DMS114 treated with DMSO at 0.1 percent for 48 hours (cell line): ENCODE measurements around the gene AQP7.
A peak's percentile ranks its signal among the peaks of the same experiment; 100 is the strongest.
"Not testable (repeated sequence)": the region's sequence is repeated elsewhere in the genome, so short reads cannot be mapped to it uniquely, and the experiment has no call there.

Experiments
- DNase-seq: peaks from one replicate; lab custom pipeline; 2025; ENCODE audit not compliant: unreplicated experiment; lab: John Stamatoyannopoulos, UW

Gene AQP7

DNA sequence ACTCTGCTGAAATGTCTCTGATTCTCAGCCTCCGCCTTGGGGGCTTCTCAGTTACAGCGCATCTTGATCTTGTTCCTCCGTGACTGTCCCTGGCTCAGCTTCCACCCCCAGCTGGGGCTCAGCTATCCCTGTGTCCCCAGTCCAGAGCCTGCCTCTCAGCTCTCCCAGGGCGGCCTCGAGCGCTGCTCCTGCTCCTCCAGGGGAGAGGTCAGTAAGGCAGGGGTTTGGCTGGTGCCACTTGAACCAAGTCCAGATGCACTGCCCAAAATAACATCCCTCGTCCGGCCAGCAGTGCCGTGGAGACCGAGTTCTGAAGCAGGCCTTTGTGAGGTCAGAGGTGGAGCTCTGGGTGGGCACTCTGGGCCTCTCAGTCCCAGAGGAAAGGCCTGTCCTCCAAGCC lies at the start of gene AQP7:
Gene AQP7, minus strand, starts transcription at position 198 of the 400 bp plus-strand sequence. CDS start 1,306 bp downstream, outside the sequence.
- DNase-seq, result not testable (repeated sequence)

DNA sequence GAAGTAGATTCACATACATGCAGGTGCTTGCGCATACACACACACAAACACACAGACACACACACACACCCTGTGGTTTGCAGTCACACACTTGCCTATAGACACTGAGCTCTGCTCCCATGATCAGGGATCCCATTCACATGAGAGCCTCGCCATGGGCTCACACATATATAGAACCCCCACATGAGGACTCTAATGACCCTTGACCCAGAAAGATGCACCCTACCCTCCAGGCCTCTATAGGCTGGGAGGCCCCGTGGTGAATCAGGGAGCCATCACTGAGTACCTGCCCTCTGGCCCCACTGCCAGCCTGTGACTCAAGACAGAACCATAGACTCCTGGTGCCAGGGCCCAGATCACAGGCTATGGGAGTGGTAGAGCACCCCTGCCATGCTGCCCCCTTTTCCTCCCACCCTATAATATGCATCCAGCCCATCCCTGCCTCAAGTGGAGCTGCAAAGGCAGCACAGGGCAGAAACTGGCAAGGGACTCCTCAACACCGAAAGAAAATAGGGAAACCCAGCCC lies 48.3 kb upstream of the AQP7 start:
- DNase-seq, result no peak

DNA sequence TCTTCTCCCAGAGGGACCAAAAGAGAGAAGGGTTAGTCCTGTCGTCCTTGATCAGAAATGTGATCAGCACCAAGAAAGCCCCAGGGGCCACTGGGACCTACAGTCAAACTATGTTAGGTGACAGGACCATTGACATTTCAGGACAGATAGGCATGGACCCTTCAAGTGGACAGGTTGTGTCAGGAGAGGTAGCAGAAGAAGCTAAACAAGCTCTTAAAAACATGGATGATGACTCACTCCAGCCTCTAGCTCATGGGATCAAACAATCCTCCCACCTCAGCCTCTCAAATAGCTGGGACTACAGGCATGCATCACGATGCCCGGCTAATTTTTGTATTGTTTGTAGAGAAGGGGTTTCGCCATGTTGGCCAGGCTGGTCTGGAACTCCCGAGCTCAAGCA lies 47.3 kb upstream of the AQP7 start:
- no peak for DNase-seq

DNA sequence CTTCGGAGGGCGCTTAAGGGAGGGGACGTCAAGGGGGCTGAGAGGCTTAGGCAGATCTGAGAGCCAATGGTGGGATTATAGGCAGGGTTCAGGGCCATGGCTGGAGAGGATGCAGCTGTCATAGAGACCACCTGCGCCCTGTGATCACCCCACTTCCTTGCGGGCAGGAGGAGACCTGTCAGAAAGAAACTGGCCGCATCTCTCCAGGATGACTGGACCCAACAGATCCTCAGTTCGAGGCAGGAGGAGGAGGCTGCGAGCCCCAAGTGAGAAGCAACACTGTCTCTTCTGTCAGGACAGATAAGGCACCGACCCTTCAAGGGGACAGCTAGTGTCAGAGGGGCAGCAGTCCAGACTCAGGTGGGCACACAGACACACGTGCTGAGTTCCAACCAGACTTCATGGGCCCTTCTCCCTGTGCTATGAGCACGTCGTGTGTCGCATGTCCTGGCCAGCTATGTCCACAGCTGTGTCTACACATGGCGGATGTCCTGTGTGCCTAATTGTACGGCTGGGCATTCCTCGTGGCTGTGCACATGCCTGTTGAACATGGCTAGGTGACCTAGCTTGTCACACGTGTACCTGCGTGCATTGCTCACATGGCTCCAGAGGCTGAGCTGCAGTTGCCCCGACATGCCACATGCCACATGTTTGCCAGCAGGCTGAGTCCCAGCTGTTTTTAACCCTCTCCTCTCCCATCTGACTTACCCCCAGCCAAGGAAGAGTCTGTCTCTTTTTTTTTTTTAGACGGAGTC lies 45.6 kb upstream of the AQP7 start:
- DNase-seq, result no peak

DNA sequence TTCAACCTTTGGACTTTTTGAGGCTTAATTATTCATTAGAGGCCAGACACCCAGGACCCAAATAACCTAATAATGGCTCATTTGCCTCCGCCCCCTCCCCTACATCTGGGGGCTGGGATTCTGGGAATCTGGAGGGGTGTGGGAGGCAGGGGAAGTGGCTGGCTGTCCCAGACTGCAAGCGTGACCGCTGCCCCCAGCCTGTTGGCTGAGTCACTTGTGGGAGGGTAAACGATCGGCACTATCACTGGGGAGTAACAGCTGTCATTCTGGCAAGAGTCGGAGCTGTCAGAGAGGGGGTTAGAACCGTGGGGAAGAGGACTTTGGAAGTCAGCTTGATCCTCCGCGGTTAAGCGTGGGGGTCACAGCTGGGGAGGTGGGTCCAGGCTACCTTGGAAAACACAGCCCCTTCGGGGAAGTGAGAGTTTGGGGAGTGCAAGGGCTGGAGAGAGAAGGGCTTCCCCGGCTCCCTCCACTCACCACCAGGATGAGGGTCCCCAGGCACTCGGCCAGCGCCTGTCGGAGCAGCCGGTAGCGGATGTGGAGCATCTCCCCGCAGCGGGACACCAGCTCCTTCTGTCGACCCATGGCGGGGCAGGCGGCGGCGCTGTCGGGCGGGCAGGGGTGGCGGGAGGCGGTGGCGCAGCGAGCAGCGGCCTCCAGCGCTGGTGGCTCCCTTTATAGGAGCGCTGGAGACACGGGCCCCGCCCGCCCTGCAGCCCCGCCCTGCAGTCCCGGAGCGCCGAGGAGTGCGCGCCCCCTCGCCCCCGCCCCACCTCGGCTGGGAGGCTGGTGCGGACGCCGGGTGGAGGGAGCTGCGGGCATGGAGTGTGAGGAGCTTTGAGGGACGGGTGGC lies 44.8 kb upstream of the AQP7 start, which contains the start of gene AQP3:
Gene AQP3, minus strand, starts transcription at position 648 of the 853 bp plus-strand sequence. Its CDS starts 63 bp downstream, at position 585.
- DNase-seq, result peak; percentile 6

DNA sequence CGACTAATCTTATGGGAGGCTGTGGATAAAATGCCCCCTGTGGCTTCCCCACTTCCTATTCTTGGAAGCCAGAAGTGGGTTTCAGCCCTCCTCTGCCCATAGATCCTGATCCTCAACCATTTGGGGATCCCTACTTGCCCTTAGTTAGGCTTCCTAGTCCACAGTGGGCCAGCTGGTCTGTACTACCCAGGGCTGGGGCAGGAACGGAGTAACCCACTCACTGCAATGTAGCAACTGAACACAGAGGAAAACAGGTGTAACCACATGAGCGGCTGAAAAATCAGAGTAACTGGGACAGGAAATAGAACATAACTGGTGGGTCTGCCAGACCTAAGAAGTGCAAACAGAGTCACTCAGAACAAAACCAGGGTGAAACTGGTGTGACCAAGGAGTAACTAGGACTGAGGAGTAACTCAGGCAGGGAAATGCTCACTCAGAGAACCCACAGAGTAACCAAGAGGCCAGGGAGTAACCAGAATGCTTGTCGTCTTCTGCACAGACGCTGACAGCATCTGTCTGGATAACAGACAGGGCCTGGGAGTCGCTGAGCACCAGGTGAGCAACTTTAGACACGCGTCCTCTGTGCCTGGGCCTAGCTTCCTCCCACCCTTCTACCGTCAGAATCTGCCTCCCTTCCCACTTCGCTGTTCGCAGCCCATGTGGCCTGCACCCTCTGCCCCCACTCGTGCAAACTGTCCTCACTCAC lies 44.0 kb upstream of the AQP7 start:
- DNase-seq, result no peak

DNA sequence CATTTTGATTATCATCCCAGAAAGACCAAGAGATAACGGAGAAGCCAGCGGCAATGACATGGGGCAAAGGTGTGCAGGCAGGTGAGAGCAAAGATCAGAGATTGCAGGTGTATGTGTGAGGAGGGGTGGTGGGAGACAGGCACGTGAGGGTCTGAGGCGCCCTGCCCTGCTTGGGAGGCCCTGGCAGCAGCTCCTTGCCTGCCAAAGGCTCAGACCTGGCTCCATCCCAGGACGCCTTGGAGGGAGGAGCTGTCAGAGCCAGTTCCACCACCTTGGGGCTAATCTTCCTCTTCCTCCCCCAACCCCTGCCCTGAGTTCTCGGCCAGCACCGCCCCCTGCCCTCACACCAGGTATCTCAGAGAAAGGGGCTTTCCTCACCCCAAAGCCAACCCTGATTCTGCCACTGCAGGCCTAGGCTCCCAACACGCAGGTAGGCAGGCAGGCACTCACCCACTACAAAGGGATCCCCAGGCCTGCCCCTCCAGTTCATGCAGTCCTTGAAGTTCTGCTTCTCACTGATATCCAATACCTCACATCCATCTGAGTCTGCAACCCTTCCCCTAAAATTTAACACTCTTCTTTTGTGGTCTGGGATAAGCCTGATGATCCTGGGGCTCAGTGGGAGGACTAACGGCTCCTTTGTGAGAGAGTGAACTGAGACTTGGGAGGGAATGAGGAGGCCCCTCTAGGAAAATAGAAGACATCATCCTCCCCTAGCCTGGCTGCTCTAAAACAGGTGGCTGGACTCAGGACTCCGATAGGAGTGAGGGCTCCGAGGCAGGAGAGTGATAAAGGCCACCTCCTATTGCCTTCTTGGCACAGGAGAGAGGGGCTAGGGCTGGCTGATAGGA lies 43.2 kb upstream of the AQP7 start:
- no peak for DNase-seq

DNA sequence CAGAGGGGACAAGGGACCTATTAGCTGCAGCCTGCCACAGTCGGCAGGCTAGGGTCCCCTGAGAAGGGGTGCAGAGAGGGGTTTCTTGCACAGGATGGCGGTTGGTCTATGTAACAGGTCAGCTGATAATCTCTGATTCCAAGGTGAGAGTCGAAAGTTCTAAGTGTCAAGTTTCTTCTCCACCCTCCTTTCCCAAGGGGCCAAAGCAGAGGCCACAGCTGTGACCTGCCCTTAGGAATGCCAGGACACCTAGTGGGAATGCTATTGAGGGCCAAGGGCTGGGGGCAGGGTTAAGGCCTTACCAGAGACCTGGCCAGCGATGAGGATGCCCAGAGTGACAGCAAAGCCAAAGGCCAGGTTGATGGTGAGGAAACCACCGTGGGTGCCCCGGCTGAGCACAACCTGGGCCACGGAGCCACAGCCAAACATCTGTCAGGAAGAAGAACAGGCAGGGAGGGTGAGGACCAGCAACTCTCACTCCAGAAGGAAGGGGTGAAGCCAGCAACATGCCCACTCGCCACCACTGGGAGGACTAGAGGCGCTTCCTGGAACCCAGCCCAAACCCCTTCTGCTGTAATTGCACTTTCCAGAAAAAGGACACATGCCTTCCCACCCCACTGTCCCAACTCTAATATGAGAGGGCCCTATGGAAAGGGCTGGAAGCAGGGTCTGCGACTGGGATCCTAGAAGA lies 41.2 kb upstream of the AQP7 start:
- no peak for DNase-seq

DNA sequence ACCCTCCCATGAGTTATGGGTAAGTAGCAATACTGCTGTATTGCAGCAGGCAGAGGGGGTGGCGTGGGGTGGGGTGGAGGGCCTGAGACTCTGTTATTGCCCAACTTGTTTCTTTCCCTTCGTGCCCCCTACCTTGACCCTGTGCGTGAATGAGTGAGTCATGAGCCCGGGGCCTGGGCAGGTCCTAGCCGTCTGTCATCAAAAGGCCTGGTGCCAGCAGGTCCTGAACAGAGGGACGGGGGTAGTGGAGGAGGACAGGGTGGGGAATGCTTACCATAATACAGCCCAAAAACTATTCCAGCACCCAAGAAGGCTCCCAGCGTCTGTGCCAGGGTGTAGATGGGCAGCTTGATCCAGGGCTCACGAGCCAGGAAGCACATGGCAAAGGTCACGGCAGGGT lies 40.7 kb upstream of the AQP7 start:
- no peak for DNase-seq

DNA sequence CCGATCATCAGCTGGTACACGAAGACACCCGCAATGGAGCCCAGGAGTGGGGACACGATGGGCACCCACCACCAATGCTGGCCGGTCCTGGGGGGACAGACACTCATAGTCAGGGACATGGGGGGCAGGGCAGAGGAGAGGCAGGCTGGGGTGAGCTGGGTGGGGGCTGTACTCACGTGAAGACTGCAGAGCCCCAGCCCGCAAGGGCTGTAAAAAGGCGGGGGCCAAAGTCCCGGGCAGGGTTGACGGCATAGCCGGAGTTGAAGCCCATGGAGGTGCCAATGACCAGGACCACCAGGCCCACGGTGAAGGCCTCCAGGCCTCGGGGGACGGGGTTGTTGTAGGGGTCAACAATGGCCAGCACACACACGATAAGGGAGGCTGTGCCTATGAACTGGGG lies 39.8 kb upstream of the AQP7 start:
- DNase-seq, result no peak

DNA sequence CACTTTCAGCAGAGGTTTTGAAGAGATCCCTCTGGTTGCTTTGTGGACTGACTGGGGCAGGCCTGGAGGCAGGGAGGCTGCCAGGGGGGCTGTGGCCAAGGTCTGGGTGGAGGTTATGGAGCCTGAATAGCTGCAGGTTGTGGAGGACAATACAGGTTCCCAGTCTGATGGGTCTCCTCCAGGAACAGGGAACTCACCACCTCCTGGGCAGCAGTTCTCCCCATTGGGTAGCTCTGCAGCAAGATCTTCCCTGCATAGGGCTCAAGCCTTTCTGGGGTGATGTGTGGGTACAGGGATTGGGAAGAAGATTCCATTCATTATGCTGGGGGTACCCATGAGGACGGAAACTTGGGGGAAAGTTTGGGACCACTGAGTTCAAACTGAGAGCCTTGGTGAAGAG lies 38.2 kb upstream of the AQP7 start:
- DNase-seq, result no peak

DNA sequence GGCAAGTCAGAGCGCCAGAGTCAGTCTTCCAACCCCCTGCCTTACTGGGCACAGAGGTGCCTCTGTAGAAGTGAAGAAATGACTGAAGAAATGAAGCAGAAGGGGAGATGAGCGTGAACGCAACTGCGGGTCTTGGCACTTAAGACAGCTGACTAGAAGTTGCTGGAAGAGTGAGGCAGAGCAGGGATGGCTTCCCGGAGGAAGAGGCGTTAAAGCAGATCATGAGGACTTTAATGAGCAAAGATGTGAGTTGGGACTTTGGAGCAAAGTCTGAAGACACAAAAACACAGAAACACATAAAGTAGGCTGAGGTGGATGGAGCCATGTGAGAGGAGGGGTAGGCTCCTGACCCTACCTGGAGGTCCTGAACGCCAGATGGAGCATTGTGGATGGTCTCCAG lies 37.8 kb upstream of the AQP7 start:
- DNase-seq, result no peak

DNA sequence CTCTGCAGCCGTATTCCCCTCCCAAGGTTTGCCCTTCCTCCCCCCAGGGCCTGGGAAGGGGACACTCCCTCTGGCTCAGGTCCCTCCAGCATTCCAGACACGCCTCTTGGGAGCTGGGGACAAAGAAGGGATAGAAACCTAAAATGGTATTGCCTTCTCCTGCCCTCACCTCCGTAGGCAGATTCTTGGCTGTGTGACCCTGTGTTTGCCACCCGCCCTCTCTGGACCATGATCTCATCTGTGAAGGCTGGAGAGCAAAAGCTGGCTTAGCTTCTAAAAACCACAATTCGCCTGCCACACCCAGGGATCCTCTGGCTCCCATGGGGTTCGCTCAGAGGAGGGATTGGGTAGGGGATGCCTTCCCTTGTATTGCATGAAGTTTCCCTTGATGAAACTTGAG lies 37.4 kb upstream of the AQP7 start:
- no peak for DNase-seq

DNA sequence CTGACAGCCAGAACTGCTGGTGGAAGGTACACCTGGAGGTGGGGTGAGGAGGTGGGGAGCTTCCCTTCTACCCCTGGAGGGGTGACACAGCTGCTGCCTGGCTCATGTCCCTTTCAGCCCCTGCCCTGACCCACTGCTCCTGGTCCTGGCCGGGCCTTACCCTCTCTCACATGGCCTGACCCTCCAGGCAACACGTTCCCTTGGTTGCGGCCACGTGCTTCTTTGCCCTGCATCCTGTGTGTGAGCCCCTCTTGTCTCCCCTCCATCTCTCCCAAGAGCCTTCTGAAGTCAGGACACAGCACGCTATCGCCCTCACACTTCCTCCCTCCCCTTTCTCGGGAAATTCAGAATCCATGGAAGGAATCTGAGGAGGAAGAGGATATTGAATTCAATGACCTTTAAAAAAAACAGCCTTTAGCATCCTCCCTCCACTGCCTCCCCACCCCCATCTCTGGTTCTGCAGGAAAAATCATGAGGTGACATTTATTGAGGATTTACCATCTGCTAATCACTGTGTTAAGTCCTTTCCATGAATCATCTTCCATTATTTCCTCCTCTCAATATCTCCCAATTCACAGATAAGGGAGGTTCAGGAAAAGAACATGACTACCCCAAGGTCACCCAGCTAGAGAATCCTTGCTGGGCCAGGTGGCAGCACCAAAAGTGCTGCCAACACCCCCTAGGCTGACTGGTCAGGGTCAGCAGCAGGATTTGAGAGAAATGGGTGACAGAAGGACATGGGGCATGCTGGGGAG lies 36.7 kb upstream of the AQP7 start:
- no peak for DNase-seq

DNA sequence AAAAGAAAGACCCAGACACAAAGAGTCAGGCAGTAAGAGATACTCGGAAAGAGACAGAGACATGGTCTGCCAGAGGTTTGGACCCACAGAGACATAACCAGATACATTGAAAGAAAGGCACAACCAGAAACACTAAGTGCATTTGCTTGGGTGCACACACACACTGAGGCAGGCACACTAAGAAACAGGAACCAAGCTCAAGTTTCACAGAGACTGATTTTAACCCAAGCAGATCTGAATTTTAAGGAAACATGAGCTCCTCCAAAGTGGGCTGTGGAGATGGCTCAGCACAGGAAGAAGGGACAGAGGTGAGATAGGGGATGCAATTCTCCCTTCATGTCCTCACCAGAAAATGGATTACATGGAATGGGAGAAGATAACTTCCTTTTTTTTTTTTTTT lies 35.5 kb upstream of the AQP7 start:
- DNase-seq, result no peak

DNA sequence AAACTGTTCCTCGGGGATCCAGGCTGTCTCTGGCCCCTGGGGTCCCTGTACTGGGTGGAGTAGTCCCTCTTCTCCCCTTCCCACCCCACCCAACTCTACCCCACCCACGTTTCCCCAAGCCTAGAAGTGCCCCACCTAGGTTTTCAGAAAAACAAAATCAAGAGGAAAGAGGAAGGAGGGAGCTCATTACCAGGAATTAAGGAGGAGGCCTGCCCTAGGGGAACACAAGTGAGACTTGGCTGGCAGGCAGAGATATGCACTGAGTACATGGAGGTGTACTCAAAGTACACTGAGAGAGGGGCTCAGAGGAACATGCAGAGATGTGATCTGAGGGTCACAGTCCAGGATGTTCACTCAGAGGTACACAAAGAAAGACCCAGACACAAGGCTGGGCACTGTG lies 34.8 kb upstream of the AQP7 start:
- no peak for DNase-seq

DNA sequence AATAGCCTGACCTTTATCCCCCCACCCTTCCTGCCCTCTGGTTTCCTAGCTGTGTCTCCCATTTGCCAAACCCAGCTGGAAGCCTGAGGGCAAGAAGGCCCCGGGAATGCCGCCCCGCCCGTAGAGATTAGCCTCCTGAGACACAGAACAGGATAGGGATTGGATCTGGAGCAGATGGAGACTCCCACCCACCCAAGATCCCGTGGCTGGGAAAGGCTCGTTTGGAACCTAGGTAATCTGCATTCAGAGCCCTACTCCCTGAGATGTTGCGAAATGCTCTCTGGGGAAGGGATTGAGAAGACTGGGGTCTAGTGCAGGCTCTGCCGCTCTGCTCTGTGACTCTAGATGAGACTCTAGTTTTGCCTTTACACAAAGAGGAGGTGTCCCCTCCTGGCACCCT lies 34.1 kb upstream of the AQP7 start:
- no peak for DNase-seq

DNA sequence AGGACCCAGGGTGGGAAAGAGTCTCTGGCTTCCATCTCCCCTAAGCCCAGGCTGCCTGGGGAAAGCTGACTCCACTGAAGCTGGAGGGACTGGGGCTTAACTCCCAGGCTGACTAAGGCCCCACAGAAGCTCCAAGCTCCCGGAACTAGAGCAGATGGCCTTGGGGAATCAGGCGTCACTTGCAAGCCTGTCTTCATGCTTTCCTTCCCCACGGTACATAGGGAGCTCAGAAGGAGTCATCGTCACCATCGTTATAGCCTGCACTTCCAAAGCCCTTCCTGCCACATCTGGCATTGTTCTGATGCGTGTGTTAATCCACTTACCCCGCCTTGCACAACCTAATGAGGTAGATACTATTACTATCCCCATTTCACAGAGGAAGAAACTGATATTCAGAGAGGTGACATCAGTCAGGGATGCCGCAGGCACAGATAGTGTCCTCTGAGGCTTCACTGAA lies 33.5 kb upstream of the AQP7 start:
- no peak for DNase-seq
